Smooth muscle cell of the brain vasculature (primary cell): ENCODE data around the gene TP63.

Experiments used
- DNase-seq: peaks from one replicate; pipeline ENCODE4 v3.0.0-alpha.2; 2012; ENCODE audit warnings: low read depth, low spot score

TP63 gene

DNA sequence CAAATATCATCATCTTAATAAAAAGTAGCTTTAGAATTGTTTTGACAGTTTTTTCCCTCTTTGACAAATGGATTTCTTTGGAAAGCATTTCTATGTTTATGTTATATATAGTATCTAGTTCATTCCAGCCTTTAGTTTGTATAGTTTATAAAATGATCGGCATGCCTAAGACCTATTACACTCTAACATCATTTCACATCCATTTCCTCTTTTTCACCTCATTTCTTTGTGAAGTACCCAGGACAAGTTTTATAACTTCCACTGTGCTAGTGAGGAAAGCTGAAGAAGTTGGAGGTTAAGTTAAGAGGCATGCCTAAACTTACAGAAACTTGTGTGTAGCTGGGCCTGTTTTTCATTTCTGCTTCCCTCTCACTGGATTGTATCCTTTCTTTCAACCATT, 178.4 kb downstream of the TP63 start:
- DNase-seq = no peak

DNA sequence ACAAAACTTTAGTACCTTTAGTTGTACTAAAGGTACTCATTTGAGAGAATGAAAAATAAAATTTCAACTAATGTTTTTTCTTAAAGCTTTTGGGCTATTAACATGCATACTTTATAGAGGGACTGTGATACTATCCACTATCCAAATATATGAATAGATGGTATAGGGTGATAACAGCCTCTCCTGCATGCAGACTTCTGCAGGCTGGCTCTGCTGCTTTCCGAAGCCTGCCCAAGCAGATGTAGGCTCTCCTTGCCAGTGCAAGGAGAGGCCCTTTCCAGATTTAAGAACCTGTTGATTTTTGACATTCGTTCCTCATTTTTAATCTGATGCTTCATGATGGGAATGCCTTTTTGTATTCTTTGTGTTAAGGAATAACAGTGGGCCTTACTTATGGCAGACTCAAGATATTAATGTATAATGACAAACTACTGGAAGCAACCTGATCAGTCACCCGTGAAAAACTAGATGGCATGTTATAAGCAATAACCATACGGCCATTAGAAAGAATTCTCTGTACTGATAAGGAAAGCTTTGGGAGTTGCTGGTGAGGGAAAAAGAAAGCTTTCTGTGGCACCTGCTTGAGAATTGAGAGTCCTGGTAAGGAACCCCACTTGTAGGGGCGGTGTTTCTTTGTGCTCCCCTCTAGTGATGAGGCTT, 181.7 kb downstream of the TP63 start:
- DNase-seq = no peak

DNA sequence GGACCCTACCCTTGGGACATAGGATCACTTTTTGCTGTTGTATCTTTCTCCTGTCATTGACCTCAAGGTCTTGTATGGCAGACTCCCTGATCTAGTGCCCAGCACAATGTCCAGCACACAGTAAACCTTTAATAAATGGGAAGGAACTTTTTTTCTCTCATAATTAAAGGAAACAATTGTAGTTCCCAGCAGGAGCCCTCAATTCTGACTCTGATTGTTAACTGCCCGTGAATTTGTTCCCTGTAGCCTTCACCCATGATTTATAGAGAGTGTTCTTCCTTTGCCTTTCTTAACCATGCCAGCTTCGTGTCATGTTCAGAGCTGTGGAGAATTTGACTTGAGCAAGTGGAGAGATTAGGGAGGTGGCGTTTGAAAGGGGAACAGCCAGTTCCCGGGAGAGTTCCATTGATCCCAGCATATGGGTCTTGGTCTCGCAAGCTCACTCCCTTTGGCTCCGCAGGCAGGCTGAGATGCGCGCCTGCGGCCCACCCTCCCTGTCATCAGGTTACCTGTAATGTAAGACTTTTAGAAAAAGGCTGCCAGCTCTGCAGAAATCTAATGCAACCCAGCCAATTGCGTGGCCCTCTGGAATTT, 182.6 kb downstream of the TP63 start:
- DNase-seq = no peak

DNA sequence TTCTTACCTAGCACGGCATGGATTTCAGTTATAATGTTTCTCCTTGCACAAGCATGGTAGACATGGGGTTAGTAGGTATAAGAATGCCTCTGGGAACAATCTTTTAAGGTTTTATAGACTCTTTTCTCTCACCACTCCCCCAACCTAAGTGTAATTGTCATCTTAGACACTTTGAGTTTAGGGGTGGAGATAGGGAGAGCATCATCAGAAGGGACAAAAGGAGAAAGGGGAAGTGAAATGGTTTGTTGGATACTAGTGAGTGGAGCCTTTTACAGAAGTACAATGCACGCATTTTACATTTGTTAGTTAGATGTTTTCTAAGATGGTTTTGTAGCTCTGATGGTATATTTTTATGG, 189.2 kb downstream of the TP63 start:
- DNase-seq = no peak

DNA sequence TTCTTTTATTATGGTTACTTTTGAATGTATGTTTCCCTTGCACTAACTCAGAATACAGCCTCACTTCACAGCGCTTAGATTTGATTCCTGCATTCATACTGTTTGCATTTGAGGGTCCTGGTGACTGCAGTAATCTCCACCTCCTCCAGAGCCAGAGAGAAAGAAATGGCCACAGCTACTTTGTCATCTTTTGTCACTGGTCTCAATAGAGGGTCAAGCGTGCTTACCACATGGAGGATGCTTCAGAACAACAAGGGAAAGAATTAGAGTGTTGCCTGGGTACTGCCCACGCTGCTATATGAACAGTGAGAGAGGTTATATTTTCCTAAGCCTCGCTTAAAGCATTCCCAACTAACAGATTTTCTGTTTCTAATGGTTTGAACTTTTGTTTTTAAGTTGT, 190.1 kb downstream of the TP63 start:
- DNase-seq = no peak

DNA sequence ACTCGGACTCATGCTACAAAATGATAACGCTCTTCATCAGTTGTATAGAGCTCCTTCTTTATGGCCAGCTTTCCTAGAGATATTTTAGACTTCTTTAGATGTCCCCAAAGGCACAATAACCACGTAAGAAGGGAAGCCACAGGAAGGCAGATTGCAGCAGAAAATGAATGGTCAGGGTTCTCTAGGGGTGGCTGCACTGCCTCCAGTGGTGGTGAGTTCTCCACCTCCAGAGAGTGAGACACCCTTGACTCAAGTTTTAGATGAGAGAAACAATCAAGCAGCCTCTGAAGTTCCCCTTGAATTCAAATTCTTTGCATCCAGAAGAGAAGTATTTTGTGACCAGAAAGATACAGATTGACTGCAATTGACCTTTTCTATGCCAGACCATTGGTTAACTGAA, 191.5 kb downstream of the TP63 start:
- no peak for DNase-seq

DNA sequence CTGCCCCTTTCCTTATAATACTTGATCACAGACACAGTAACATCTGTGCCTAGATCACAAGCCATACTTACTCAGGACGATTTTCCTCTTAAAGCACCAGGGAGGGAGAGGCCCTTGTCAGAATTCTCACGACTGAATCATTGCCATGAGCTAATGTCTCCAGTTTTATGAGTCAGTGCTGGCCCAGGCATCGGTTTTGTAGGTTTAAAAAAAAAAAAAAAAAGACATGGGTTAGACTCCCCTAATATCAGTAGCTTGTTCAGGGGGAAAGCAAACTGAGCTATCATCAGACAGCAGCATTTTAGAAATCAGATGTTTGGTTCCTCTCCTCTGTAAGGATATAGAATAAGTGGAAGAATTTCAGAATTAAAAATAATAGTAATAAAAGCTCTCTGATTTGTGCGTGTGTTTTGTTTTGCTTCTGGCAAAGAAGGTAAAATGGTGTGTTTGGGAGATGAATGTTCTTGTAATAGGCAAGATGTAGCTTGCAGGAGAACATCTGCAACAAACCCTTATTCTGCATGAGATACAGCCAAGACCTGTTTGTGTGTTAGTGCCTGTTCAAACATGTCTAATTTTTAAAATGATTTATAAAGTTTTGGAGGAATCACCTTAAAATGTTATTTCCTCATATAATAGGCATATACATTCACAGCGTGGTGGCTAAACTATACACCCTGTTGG, 193.6 kb downstream of the TP63 start:
- DNase-seq = peak; percentile 18

DNA sequence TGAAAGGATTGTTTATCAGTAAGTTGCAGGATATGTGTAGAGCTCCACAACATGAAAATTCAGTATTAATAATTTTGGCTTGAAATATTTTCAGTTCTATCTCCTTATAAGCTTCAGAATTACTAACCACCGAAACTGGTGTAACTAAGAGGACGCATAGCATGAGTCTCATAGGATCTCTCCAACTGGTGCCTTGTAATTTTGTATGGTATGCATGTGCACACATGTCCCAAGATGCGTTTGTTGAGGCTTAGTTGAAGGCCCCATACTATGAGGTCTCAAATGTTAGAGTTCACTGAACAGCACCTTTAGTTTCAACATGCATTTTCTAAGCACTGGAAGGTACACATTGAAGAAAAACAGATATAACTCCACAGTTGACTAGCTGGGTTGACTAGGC, 195.4 kb downstream of the TP63 start:
- DNase-seq = no peak

DNA sequence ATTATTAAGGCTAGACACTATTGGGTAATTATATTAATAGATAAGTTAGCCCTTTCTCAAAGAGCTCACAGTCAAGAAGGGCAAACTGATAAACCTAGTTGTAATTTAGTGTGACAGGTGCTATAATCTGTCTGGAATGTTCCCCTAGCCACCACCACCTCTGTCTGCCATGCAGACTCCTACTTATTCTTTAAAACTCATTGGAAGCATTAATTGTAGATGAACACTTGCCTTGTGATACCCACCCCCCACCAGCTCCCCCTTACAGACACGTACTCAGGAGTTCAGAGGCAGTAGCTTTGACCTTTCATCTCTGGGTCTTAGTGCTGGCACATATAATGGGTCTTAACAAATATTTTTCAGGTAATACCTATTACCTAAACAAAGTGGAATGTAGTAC, 195.9 kb downstream of the TP63 start:
- DNase-seq = no peak

DNA sequence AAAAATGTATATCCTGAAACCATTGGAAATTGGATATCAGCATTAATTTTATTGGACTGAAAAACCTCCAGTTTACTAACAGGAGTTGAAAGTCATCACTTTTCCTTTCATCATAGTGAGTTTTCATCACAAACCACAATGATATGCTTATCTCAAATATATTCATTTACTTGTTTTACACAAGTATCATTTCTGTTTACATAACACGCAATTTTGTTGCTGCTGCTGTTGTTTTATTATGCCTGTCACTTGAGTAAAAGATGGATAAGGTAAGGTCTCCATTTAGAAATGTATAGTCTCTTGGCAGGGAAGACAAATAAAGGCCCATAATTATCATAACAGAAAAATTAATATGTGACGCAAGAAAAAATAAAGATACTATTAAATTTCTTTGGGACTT, 199.2 kb downstream of the TP63 start:
- no peak for DNase-seq

DNA sequence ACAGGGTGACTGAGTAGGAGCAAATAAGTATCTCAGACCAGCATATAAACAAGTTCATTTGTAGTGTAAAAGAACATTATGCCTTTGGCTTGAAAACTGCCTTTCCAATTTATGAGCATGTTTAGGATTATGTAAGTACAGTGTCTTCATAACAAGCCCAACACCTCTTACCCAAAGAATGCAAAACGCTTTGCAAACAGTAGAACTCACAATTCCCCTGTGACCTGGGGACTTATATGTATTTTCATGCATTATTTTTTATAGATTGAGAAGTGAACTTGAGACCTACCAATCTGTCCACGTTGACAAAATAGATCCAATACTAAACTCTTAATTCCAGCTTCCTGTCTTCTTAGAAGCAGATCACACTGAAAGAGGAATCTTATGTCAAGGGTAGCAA, 202.1 kb downstream of the TP63 start:
- no peak for DNase-seq

DNA sequence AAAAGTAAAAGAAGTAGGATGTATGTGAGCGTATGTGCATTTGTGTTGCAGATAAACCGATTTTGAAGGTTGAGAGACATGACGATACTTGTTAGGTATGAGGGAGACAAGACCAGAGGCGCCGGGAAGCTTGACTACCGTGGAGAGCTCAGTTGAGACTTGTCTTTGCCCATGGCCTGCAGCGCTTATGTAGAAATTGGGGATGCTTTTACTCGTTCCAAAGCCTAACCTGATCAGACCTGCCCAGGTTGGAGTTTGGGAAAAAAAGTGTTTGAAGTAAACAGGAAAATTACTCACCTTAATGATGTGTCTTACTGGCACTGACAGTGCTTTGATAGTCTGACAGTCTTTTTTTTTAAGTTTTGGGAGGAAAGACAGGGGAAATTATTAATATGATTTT, 202.8 kb downstream of the TP63 start:
- no peak for DNase-seq

DNA sequence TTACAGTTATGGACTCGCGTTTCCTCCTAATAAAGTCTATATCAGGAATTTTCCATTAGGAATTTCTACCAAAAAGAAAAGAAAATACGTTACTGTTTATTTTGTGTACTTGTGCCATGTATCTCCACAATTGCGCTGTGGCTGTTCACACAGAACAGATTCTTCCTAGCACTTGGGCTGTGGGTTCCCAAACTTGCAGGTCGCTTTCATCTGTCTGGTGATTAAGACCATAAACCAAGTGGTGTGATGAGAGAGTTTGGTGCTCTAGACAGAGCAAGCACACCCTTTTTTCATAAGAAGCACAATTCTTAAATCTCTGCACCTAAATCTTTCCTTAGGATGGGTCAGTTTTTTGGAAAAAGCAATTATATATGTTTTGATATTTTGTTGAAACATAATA, 203.3 kb downstream of the TP63 start:
- no peak for DNase-seq

DNA sequence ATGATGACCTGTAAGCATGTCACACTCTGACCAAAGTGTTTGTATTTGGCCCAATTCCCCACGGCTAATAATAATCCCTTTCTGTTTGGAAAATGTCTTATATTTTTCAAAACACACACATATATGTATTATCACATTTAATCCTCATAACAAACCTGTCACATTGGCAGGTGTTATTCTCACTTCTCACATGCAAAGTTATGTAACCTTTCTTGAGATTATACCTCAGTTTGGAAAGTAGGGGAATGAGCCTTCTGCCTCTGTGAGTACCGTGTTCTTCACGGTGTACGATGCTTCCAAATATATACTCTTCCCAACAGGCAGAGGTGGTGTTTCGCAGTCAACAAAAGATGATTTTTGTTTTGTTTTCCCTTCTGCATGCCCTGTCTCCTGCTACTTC, 205.6 kb downstream of the TP63 start:
- DNase-seq = no peak

DNA sequence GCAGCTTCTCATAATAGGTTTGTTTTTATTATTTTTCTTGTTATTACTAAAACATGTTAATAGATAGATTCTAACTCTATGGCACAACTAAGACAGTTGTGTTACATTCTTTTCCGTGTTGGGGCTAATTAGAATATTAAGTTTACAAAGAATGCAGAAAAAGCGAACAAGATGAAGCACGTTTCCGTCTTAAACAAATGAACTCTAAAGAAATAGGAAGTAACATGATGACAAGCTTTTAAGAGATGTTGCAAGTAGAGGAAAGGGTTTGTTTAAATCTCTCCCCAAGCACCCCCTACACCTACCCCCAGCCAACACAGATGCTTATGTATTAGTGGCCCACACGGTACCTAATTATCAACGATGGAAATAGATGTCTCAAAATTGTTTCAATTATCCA, 207.1 kb downstream of the TP63 start:
- no peak for DNase-seq

DNA sequence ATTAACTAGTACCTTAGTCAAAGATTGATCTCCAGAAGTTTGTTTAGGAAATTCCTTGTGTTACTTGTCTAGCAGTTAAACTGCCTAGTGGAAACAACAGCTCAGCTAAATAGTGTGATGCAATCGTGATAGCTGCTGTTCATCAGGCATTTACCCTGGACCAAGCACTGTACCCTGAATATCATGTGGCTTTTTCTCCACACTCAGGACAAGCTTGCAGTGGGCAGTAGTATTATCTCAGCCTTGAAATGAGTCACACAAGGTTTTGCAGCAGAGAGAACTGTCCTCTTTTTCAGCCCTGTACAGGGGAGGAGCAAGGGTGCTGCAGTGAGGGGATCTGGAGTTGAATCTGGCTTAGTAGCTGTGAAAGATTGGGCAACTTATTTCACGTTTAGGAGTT, 208.4 kb downstream of the TP63 start:
- no peak for DNase-seq

DNA sequence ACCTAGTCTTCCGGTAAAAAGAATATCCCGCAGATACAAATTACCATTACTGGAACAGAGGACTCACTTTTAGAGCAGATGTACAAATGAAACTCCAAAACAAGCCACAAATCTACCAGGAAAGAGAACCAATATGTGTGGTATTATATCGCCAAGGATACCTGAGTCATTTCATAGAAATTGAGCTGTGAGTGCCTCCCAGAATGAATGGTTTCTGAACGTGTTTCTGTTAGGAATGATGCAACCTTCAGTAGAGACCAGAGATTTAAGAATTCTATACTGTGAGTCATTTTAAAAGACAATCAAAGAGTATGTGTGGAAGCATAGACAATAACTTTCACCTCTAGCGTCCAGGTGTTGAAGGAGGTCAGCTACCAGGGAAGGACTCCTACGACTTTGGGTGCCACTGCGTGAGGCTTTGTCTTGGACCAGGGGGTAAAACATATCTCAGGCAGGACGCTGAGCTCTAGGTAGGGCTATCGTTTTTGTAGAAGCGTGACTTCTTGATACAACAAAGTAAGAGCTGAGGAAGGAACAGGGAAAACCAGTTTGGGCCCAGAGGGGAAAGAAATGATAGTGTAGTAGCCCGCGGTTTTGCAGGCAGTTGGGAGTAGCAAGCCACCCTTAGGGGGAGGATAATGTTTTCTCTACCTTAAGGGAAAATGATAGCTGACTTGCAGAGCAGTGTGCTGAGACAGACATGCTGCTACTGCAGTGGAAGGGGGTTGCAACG, 210.4 kb downstream of the TP63 start:
- DNase-seq = no peak

DNA sequence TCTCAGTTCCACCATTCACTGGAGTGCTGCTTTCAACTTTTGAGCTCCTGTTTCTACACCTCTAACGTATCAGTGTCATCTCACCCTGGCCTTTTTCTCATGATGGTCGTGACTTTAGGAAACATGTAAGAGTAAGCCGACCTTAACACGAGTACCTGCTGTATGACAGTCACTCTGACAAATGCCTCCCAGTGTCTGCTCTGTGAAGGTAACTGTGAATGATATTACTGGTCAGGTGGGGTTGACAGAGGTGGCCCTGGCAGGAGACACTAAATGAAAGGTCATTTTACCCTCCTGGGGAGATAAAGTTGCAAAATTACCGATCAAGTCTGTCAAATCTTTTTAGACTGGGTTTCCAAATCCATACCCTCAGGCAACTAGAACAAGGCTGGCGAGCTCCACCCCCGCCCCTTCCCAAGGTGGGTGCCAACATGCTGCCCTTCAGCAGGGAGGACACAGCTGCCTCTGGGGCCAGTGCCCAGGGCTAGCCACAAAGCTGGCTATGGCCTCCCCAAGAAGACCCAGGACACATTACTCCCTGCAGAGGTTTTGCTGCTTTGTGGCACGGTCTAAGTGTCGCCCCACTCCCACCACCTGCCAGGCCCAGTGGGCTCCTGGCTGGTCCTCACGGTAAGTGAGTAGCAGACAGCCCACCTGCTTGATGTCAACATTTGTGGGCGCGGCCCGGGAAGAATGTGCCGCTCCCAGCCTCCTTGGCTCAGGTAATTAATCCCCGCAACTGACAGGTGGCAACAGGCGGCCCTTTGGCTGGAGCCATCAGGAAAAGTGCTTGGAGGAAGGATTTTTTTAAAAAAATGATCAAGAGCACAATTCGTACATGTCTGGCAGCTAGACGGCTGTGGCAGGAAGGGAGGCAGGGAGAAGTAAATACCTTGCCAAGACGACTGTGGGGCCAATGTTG, 211.8 kb downstream of the TP63 start:
- DNase-seq = no peak

DNA sequence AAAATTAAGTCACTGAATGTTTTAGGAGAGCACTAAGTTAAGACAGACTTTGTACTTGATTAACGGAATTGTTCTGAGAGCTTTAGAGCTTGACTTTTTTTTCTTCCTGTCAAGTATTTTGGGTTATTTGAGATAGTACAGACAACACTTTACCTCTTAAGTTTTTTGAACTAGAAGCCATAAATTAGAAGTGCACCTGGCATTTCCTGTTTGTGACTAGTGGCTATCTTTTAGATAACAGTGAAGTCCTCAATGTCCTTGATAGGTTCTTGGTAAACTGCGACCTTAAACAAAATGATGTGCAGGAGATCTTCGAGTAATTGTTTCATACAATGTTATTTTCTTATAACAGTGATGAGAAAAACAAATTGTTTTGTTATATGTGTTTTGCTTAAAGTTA, 213.9 kb downstream of the TP63 start:
- no peak for DNase-seq

DNA sequence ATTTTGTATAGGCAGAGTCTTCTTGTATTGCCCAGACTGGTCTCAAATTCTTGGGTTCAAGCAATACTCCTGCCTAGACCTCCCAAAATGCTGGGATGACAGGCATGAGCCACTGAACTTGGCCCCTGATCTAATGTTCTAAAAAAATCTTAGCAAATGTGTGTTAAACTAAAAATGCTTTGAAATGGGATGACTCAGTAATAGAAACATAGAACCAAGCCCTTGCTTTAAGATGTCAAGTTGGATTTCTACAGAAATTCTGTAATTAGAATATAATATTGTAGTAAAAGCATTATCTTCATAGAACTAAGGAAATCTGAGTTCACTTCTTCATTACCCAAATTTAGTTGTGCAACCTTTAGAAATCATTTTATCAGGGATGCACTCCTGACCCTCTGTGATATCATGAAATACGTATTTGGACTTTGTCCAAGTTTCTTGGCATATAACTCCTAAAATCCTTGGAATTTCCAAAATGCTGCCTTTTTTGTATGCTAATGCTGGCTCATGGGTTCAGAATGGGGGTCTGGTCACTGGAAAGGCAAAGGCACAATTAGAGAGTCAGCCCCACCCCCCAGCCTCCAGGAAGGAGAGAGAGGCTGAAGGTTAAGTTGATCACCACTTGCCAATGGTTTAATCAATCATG, 217.3 kb downstream of the TP63 start:
- no peak for DNase-seq

DNA sequence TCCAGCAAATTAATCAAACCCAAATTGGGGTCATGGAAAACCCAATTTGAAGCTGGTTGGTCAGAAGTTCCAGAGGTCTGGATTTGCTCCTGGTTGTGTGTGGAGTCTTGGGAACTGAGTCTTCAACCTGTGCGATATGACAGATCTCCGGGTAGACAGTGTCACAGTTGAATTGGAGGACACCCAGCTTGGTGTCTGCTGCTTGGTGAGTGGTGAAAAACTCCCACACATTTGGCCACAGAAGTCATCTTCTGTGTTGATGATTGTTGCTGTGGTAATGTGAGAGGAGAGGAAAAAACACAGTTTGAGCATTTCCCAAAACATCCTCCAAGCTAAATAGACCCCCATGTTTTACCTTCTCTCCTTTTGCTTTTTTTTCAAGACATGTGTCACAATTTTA, 218.1 kb downstream of the TP63 start:
- no peak for DNase-seq
